NCI-H2107 (cell line): ENCODE results near the gene WIPI1.
"Not testable (repeated sequence)": the region's sequence is repeated elsewhere in the genome, so short reads cannot be mapped to it uniquely, and the experiment has no call there.

Experiments
- DNase-seq: peaks from one replicate; lab custom pipeline; 2025; lab: John Stamatoyannopoulos, UW

Gene WIPI1

GRCh38 chr17:68383443-68384321 is 73.6 kb downstream of the WIPI1 start:
- no peak for DNase-seq

GRCh38 chr17:68383120-68383442 is 74.2 kb downstream of the WIPI1 start:
- no peak for DNase-seq

DNA sequence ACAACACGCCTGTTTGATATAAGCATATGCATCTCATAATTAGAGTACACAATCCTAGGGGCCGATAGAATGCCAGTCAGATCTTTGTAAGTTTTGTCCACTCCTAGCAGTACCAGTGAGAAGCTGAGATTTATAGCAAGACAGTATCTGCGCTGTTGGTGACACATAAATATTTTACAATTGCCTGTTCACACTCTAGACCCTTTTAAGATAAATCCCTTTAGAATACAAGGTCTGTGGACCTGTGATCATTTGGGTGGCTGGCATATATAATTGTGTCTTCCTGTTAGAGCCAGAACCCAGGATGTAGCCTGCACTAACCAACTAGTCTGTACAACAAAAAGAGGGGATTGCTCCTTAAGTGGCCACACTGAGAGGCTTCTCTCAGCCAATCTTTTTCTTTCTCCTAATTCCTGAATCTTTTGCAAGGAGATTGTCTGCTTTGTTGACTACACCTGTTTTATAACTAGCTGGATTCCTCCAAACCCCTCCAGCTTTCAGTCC is 74.7 kb downstream of the WIPI1 start:
- no peak for DNase-seq

DNA sequence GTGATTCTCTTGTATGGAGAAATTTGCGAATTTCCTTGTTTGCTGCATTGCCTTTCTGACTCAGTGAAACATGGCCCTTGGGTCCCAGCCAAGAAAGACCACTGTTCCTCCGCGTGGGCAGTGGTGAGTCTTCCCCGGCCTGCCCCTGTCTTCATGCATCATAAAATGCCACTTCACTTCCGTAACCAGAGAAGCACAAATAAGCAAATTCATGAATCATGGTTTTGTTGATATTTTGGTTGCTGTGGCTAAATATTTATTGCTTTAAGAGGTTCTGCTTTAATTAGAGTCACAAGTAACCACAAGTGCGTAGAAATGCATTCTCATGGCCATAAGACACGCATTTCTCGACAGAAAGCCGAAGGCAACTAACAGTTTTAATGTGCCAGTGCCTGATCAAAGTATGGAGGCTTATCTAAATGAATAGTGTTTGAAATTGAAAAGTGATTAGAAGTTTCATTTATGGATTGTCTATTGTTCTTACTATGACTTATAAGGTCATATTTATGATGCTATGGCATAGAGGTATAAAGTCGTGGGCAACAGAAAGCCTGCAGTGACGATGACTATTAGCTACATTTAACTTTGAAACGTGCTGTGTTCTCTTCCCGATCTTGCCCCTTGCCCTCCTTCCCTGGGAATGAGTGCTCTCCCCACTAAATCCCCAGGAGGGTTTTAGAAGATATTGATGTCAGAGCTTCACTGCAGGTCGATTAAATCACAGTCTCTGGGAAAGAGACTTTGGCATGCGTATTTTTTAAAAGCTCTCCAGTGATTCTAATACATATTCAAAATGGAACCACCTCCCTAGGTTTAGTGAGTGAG is 76.0 kb downstream of the WIPI1 start:
- peak; percentile 42 for DNase-seq

DNA sequence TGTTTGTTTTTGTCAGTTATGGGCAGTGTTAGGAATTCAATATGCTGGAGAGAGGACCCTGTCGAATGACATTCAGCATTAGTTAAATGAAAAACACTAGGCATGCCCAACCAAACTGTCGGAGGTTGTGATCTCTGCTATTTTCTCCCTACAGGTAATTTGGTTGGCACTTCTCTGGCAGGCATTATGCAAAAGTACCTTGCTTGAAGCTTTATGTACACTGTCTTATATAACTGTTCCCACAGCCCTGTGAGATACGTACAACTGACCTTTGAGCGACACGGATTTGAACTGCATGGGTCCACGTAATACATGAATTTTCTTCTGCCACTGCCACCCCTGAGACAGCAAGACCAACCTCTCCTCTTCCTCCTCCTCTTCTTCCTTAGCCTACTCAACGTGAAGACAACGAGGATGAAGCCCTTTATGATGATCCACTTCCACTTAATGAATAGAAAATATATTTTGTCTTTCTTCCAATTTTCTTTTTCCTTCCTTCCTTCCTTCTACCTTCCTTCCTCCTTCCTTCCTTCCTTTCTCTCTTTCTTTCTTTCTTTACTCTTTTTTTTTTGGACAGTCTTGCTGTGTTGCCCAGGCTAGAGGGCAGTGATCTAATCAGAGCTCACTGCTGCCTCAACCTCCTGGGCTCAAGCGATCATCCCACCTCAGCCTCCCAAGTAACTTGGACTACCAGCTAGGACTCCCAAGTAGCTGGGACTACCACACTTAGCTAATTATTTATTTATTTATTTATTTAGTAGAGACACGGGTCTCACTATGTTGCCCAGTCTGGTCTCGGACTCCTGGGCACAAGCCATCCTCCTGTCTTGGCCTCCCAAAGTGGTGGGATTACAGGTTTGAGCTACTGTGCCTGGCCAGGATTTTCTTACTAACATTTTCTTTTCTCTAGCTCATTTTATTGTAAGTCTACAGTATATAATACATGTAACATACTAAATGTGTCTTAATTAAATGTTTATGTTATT is 77.3 kb downstream of the WIPI1 start:
- no peak for DNase-seq

DNA sequence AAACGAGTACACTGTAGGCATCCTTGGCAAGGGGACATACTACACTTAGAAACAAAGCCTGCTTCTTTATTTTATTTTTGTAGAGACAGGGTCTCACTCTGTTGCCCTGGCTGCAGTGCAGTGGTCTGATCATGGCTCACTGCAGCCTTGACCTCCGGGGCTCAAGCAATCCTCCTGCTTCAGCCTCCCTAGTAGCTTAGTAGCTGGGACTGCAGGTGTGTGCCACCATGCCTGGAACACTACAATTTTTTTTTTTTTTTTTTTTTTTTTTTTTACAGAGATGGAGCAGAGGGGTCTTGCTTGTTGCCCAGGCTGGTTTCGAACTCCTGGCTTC is 78.2 kb downstream of the WIPI1 start:
- no peak for DNase-seq

DNA sequence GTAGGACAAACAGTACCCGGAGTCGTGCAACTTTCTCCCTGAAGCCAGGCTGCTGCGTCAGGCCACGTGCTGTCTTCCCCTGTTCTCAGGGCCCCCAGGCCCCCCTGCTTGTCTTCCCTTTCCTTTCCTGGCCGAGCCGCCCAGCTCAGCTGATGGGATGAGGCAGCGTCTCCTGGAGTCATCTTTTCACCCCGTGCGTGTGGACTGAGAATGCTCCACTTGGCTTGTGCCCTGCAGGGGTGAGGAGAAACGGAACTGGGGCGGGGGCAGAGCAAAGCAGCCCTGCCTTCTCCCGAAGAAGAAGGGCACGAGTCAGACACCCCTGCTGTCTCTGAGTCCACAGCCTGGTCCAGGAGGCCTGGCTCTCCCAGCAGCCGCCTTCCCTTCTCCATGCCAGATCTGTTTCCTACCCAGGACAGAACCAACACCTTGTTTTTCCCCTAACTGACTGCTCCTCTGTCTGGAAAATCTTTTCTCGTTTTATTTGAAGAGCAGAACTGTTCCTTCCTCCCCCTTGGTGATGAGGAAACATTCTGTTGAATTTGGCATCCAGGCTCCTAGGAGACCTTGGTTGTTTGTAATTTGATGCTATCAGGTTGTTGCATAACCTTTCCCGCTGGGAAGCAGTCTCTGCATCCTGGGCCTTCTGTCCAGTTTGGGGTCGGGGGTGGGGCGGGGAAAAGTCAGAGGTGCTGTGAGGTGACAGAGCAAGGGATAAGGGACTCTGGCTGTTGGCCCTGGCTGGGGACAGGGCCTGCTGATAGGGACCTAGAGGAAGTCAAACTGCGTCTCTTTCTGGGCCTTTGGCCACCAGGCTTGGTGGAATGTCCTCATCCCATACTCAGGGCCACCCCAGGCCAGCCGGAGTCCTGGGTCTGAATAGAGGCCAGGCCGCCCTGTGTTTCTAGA is 78.8 kb downstream of the WIPI1 start:
- DNase-seq, result no peak

GRCh38 chr17:68377771-68378267 is 79.5 kb downstream of the WIPI1 start:
- no peak for DNase-seq

GRCh38 chr17:68376178-68376577 is 81.1 kb downstream of the WIPI1 start:
- DNase-seq, result not testable (repeated sequence)

- no peak for DNase-seq
These were observed 81.7 kb downstream of the WIPI1 start for GRCh38 chr17:68375566-68375965.
